SK-N-SH (cell line): Measurements from ENCODE around the gene ACTG2. TPM values are rescaled to one million over a fixed set of nuclear protein-coding genes. Genes with fewer than 3 reads are reported as not detected.

ENCODE experiments used
- CTCF ChIA-PET: fragments of 300-600, 350-600 bp; formaldehyde crosslinking; extraction: SDS; loops from one replicate; lab custom pipeline; 2021; lab: Yijun Ruan, JAX
- POLR2A ChIA-PET: fragments of 350-600 bp; sonication (Branson Sonifier 250); formaldehyde crosslinking; extraction: SDS; loops from one replicate; lab custom pipeline; 2020; ENCODE audit warnings: antibody characterized with exemption, inconsistent platforms; lab: Yijun Ruan, JAX
- DNase-seq: peaks from one replicate; pipeline ENCODE4 v3.0.0; 2012
- H2AFZ ChIP-seq: fragments of 200-600 bp; sonication (generic); 2 replicates; pipeline ENCODE4 v1.8.1; 2016; ENCODE audit warnings: antibody characterized with exemption, mild to moderate bottlenecking, low read depth
- H3F3A ChIP-seq: fragments of 200-600 bp; sonication (generic); replicated peaks from 2 replicates; pipeline ENCODE3; 2016; ENCODE audit warnings: antibody characterized with exemption, mild to moderate bottlenecking; ENCODE audit not compliant: insufficient read depth
- H3K27ac ChIP-seq, 2 experiments: fragments of 200-500 bp in 1 of 2; fragments of 200-600 bp in 1 of 2; sonication (Bioruptor generic) in 1 of 2; sonication (generic), shearing (Covaris generic) in 1 of 2; 2 replicates each; pipeline versions ENCODE4 v1.5.1 to v1.6.1; 2014 to 2016; ENCODE audit warnings: low read depth in 2 of 2, inconsistent platforms in 1 of 2, low read length in 1 of 2, mild to moderate bottlenecking in 1 of 2, mixed read lengths in 1 of 2
- H3K27me3 ChIP-seq: fragments of 200-600 bp; sonication (generic), shearing (Covaris generic); 2 replicates; pipeline ENCODE4 v1.6.1; 2016; ENCODE audit warnings: mixed run types; ENCODE audit not compliant: insufficient read depth
- H3K36me3 ChIP-seq, 2 experiments: fragments of 200-500 bp in 1 of 2; fragments of 200-600 bp in 1 of 2; sonication (Bioruptor generic) in 1 of 2; sonication (generic) in 1 of 2; replicated peaks in 1 of 2; 2 replicates each; pipeline versions ENCODE3 to v1.5.1; 2014 to 2016; ENCODE audit warnings: low read length in 1 of 2, mild to moderate bottlenecking in 1 of 2; ENCODE audit not compliant: insufficient read depth in 2 of 2, control insufficient read depth in 1 of 2
- H3K4me1 ChIP-seq, 2 experiments: fragments of 200-500 bp in 1 of 2; fragments of 200-600 bp in 1 of 2; sonication (Bioruptor generic) in 1 of 2; sonication (generic), shearing (Covaris generic) in 1 of 2; 2 replicates each; pipeline versions ENCODE4 v1.5.1 to v1.6.1; 2014 to 2016; ENCODE audit warnings: low read depth in 1 of 2, low read length in 1 of 2, mixed run types in 1 of 2; ENCODE audit not compliant: insufficient read depth in 2 of 2, control insufficient read depth in 1 of 2
- H3K4me2 ChIP-seq: fragments of 200-600 bp; sonication (generic), shearing (Covaris generic); 2 replicates; pipeline ENCODE4 v1.6.1; 2017; ENCODE audit warnings: mixed run types
- H3K4me3 ChIP-seq, 2 experiments: fragments of 200-500 bp in 1 of 2; fragments of 200-600 bp in 1 of 2; sonication (Bioruptor generic) in 1 of 2; sonication (generic), shearing (Covaris generic) in 1 of 2; 2 replicates each; pipeline versions ENCODE4 v1.5.1 to v1.8.1; 2014 to 2016; ENCODE audit warnings: low read depth in 2 of 2, inconsistent platforms in 1 of 2, low read length in 1 of 2, mild to moderate bottlenecking in 1 of 2, mixed read lengths in 1 of 2, moderate library complexity in 1 of 2
- H3K79me2 ChIP-seq: fragments of 200-600 bp; sonication (generic); 2 replicates; pipeline ENCODE4 v1.8.1; 2017; ENCODE audit warnings: mild to moderate bottlenecking; ENCODE audit not compliant: insufficient read depth
- H3K9ac ChIP-seq: fragments of 200-600 bp; sonication (generic); 2 replicates; pipeline ENCODE4 v1.6.1; 2017; ENCODE audit warnings: mixed run types
- H3K9me2 ChIP-seq: fragments of 200-600 bp; sonication (generic); 2 replicates; pipeline ENCODE4 v1.6.1; 2017; ENCODE audit warnings: mixed run types
- H3K9me3 ChIP-seq: fragments of 200-600 bp; sonication (generic); 2 replicates; pipeline ENCODE4 v1.6.1; 2017; ENCODE audit warnings: mixed run types, mild to moderate bottlenecking, moderate library complexity
- H4K20me1 ChIP-seq: fragments of 200-600 bp; sonication (generic); 2 replicates; pipeline ENCODE4 v1.6.1; 2017; ENCODE audit warnings: mild to moderate bottlenecking, mixed run types; ENCODE audit not compliant: insufficient read depth
- EP300 ChIP-seq, 2 experiments: IDR thresholded peaks; 2 replicates each; pipeline versions ENCODE4 v1.4.0 to v1.6.1; 2012; ENCODE audit warnings: borderline replicate concordance in 1 of 2, low read depth in 1 of 2, low read length in 1 of 2
- EZH2phosphoT487 ChIP-seq: fragments of 200-600 bp; sonication (generic); IDR thresholded peaks from 2 replicates; pipeline ENCODE4 v1.6.1; 2017; ENCODE audit warnings: low read depth, mixed run types, mild to moderate bottlenecking, antibody characterized with exemption, moderate library complexity, borderline replicate concordance
- FOXJ3 ChIP-seq: sonication (generic); formaldehyde crosslinking; IDR thresholded peaks from 2 replicates; pipeline ENCODE4 v1.5.1; 2020; ENCODE audit warnings: mild to moderate bottlenecking, missing genetic modification reagents
- FOXM1 ChIP-seq: IDR thresholded peaks from 2 replicates; pipeline ENCODE4 v1.4.0; 2012; ENCODE audit warnings: low read depth, mild to moderate bottlenecking
- GABPA ChIP-seq: IDR thresholded peaks from 2 replicates; pipeline ENCODE4 v1.4.0; 2012; ENCODE audit warnings: low read depth, mild to moderate bottlenecking
- JUND ChIP-seq: IDR thresholded peaks from 2 replicates; pipeline ENCODE4 v1.4.0; 2012
- MXI1 ChIP-seq: IDR thresholded peaks from 2 replicates; pipeline ENCODE4 v1.6.1; 2012; ENCODE audit warnings: mild to moderate bottlenecking, low read depth, low read length, improper control_type of control experiment
- NRF1 ChIP-seq: IDR thresholded peaks from 2 replicates; pipeline ENCODE4 v1.6.1; 2012; ENCODE audit warnings: low read depth, mild to moderate bottlenecking, low read length
- POLR2AphosphoS5 ChIP-seq: IDR thresholded peaks from 2 replicates; pipeline ENCODE4 v1.6.1; 2012; ENCODE audit warnings: low read depth, low read length
- RAD21 ChIP-seq: IDR thresholded peaks from 2 replicates; pipeline ENCODE4 v1.6.1; 2012; ENCODE audit warnings: mild to moderate bottlenecking, low read length
- RCOR1 ChIP-seq: fragments of 150-350 bp; IDR thresholded peaks from 2 replicates; pipeline ENCODE4 v1.6.1; 2017; ENCODE audit warnings: antibody characterized with exemption, low read length
- RXRA ChIP-seq: IDR thresholded peaks from 2 replicates; pipeline ENCODE4 v1.4.0; 2012; ENCODE audit warnings: low read depth, mild to moderate bottlenecking, borderline replicate concordance
- SIN3A ChIP-seq: IDR thresholded peaks from 2 replicates; pipeline ENCODE4 v1.6.1; 2012; ENCODE audit warnings: low read depth, mild to moderate bottlenecking, low read length, moderate library complexity, borderline replicate concordance
- TAF1 ChIP-seq: IDR thresholded peaks from 2 replicates; pipeline ENCODE4 v1.6.1; 2012; ENCODE audit warnings: low read depth, mild to moderate bottlenecking, low read length, moderate library complexity, borderline replicate concordance
- TCF12 ChIP-seq: IDR thresholded peaks from 2 replicates; pipeline ENCODE4 v1.4.0; 2012
- USF1 ChIP-seq: IDR thresholded peaks from 2 replicates; pipeline ENCODE4 v1.4.0; 2012; ENCODE audit warnings: low read depth, borderline replicate concordance
- WGBS: methylation state at CpG from one replicate; pipeline ENCODE4 v1.1.6; 2017; ENCODE audit warnings: low lambda C conversion rate; 5-methylcytosine and 5-hydroxymethylcytosine counted together
- polyA plus RNA-seq, 3 experiments: library from polyadenylated mRNA; depleted of rRNA; stranded (reverse); fragments of >200 nt; gene quantifications; 2 replicates each; pipeline ENCODE4 v1.2.3, GENCODE V29; 2012
- TF ChIP-seq, protein P1 (sequence below): IDR thresholded peaks from 2 replicates; pipeline ENCODE4 v1.4.0; 2012; ENCODE audit warnings: low read depth
- TF ChIP-seq, protein P2 (sequence below): fragments of 200-600 bp; sonication (generic); IDR thresholded peaks from 2 replicates; pipeline ENCODE4 v1.6.1; 2017; ENCODE audit warnings: antibody characterized with exemption, mild to moderate bottlenecking, moderate library complexity
- TF ChIP-seq, protein P3 (sequence below): IDR thresholded peaks from 2 replicates; pipeline ENCODE4 v1.6.1; 2012; ENCODE audit warnings: mild to moderate bottlenecking, low read depth, low read length, moderate library complexity

The ACTG2 gene
- polyA plus RNA-seq, 1 of the 3 experiments (the other 2 are of a cell fraction) = 0.25 TPM

DNA sequence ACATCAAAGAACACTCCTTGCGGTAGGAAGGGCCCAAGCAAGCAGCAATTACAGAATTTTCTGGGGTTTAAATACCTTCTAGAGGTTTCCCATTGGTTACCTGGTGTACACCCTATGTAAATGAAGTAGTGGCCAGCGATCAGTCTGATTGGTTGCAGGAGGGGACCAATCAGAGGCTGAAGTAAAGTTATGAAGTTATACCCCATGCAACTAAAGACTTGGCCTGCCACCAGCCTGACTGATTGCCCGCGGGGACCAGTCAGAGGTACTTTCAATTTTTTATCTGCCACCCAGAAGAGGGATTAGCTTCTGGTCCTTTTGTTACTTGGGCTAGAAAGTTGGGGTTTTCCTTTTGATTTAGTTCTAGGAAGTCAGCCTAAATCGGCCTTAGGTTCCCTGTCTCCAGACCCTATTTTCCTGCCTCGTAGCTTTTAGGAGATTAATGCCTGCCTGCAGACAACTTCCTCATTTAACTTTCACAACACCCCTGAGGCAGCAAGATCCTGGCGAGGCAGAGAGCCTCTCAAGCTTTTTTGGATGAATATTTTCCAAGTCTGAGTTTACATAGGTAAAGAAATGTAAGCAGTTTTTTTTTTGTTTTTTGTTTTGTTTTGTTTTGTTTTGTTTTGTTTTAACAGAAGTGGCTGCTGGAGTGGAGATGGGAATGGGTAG, 32.4 kb downstream of the ACTG2 start:
- H3K9me2 ChIP-seq = no peaks in the 10 kb centered on the region
- H3K27me3 ChIP-seq = no peaks in the 10 kb centered on the region; the same call in 1 of the 2 replicates
- peaks cover 17% of the 10 kb centered on the region in 2 experiments; a peak in 3 of 4 replicates for H3K4me1 ChIP-seq
- H3F3A ChIP-seq = peaks cover 3% of the 10 kb centered on the region
- ChIA-PET POLR2A (no interaction called here), CTCF (interaction anchor here (0.7 kb wide), 1 partner anchor 196 kb away, joined by 3 read pairs; no protein-coding TSS in a partner anchor)
- TF ChIP-seq GABPA = no peak
- no peak for TF ChIP-seq RCOR1
- TF ChIP-seq RXRA = no peak
- TF ChIP-seq, protein P1, sequence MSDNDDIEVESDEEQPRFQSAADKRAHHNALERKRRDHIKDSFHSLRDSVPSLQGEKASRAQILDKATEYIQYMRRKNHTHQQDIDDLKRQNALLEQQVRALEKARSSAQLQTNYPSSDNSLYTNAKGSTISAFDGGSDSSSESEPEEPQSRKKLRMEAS = no peak
- no peak for TF ChIP-seq TAF1
- no peak for TF ChIP-seq RAD21
- TF ChIP-seq, protein P2, sequence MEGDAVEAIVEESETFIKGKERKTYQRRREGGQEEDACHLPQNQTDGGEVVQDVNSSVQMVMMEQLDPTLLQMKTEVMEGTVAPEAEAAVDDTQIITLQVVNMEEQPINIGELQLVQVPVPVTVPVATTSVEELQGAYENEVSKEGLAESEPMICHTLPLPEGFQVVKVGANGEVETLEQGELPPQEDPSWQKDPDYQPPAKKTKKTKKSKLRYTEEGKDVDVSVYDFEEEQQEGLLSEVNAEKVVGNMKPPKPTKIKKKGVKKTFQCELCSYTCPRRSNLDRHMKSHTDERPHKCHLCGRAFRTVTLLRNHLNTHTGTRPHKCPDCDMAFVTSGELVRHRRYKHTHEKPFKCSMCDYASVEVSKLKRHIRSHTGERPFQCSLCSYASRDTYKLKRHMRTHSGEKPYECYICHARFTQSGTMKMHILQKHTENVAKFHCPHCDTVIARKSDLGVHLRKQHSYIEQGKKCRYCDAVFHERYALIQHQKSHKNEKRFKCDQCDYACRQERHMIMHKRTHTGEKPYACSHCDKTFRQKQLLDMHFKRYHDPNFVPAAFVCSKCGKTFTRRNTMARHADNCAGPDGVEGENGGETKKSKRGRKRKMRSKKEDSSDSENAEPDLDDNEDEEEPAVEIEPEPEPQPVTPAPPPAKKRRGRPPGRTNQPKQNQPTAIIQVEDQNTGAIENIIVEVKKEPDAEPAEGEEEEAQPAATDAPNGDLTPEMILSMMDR = no peak
- TF ChIP-seq MXI1 = no peak
- TF ChIP-seq SIN3A = no peak
- no peak for TF ChIP-seq FOXM1
- TF ChIP-seq JUND = no peak
- TF ChIP-seq EP300 (IDR thresholded peaks at IDR 0.05; ENCODE audit: borderline replicate concordance in 1 of 2, low read depth in 1 of 2, low read length in 1 of 2) = no peak
- no peak for TF ChIP-seq TCF12
- no peak for TF ChIP-seq FOXJ3 (CRISPR knock-in tag)
- TF ChIP-seq EZH2phosphoT487 = no peak
- TF ChIP-seq POLR2AphosphoS5 = no peak
- no peak for TF ChIP-seq USF1
- TF ChIP-seq, protein P3, sequence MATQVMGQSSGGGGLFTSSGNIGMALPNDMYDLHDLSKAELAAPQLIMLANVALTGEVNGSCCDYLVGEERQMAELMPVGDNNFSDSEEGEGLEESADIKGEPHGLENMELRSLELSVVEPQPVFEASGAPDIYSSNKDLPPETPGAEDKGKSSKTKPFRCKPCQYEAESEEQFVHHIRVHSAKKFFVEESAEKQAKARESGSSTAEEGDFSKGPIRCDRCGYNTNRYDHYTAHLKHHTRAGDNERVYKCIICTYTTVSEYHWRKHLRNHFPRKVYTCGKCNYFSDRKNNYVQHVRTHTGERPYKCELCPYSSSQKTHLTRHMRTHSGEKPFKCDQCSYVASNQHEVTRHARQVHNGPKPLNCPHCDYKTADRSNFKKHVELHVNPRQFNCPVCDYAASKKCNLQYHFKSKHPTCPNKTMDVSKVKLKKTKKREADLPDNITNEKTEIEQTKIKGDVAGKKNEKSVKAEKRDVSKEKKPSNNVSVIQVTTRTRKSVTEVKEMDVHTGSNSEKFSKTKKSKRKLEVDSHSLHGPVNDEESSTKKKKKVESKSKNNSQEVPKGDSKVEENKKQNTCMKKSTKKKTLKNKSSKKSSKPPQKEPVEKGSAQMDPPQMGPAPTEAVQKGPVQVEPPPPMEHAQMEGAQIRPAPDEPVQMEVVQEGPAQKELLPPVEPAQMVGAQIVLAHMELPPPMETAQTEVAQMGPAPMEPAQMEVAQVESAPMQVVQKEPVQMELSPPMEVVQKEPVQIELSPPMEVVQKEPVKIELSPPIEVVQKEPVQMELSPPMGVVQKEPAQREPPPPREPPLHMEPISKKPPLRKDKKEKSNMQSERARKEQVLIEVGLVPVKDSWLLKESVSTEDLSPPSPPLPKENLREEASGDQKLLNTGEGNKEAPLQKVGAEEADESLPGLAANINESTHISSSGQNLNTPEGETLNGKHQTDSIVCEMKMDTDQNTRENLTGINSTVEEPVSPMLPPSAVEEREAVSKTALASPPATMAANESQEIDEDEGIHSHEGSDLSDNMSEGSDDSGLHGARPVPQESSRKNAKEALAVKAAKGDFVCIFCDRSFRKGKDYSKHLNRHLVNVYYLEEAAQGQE = no peak
- no peak for TF ChIP-seq NRF1
- peaks cover 34% of the 10 kb centered on the region for H3K79me2 ChIP-seq
- H3K27ac ChIP-seq = no peak overlapping the region
- 66% methylated on average over 7 of the region's 7 CpGs for WGBS
- peaks cover 19% of the 10 kb centered on the region for H4K20me1 ChIP-seq
- no peak overlapping the region for H3K4me2 ChIP-seq
- peak overlapping the region; percentile 27; the same call in 1 of the 2 replicates for H2AFZ ChIP-seq
- no peak overlapping the region for H3K9ac ChIP-seq
- H3K4me3 ChIP-seq = no peak overlapping the region
- peaks cover 0 to 10% of the 10 kb centered on the region in 2 experiments for H3K36me3 ChIP-seq
- DNase-seq = no peak
- no peaks in the 10 kb centered on the region for H3K9me3 ChIP-seq
